ENCODE measurements around the gene COMT. TPM values are rescaled to one million over a fixed set of nuclear protein-coding genes. Genes with fewer than 3 reads are reported as not detected.
A peak's percentile ranks its signal among the peaks of the same experiment; 100 is the strongest.

Gene COMT
- total and polyA plus RNA-seq, 9 of the 15 experiments (the other 6 are each of a cell fraction or from before 2014, with no cell fraction given): 12.5 to 351 (median 155) TPM

GRCh38 chr22:20003304-20003703 is 61.7 kb downstream of the COMT start (continued):
- TF ChIP-seq PHB2 (IDR thresholded peaks at IDR 0.05; ENCODE audit: low read depth) (peak; percentile 15; the same call in 1 of the 2 replicates), CBX8 (IDR thresholded peaks at IDR 0.05; ENCODE audit: borderline replicate concordance, extremely low read depth, low read depth, low read length, poor library complexity, severe bottlenecking) (no peak), CBX5 (IDR thresholded peaks at IDR 0.05; ENCODE audit: borderline replicate concordance, low read depth) (0 out of 2 replicates have a peak, but pooled peaks have one; percentile 70), TGIF2 (CRISPR knock-in tag; IDR thresholded peaks at IDR 0.05) (no peak), HNRNPUL1 (IDR thresholded peaks at IDR 0.05; ENCODE audit: low read length) (no peak), GTF2A2 (tag; IDR thresholded peaks at IDR 0.05) (peak; percentile 57), SMARCA5 (IDR thresholded peaks at IDR 0.05) (peak; percentile 14; the same call in 1 of the 2 replicates), CXXC5 (CRISPR knock-in tag; IDR thresholded peaks at IDR 0.05) (no peak), TBL1XR1 (IDR thresholded peaks at IDR 0.05; ENCODE audit: low read length in 2 of 2) (no peak), TBP (optimal IDR thresholded peaks at IDR 0.05; ENCODE audit: low read depth, low read length) (no peak), ADNP (tag; IDR thresholded peaks at IDR 0.05) (no peak), ZNF76 (CRISPR knock-in tag; IDR thresholded peaks at IDR 0.05; ENCODE audit: borderline replicate concordance) (no peak), MEIS2 (IDR thresholded peaks at IDR 0.05; ENCODE audit: partially characterized antibody) (peak; percentile 35), TRIM28 (IDR thresholded peaks at IDR 0.05) (peak; percentile 94), PKNOX1 (IDR thresholded peaks at IDR 0.05) (peak; percentile 29; the same call in 1 of the 2 replicates)
- TF ChIP-seq, protein P1, sequence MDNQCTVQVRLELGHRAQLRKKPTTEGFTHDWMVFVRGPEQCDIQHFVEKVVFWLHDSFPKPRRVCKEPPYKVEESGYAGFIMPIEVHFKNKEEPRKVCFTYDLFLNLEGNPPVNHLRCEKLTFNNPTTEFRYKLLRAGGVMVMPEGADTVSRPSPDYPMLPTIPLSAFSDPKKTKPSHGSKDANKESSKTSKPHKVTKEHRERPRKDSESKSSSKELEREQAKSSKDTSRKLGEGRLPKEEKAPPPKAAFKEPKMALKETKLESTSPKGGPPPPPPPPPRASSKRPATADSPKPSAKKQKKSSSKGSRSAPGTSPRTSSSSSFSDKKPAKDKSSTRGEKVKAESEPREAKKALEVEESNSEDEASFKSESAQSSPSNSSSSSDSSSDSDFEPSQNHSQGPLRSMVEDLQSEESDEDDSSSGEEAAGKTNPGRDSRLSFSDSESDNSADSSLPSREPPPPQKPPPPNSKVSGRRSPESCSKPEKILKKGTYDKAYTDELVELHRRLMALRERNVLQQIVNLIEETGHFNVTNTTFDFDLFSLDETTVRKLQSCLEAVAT (IDR thresholded peaks at IDR 0.05): peak in 1 of 2 experiments; percentile 73; a peak in 1 of 4 replicates
